B cell (primary cell): ENCODE measurements around the gene RASGRP2. TPM values are rescaled to one million over a fixed set of nuclear protein-coding genes. Genes with fewer than 3 reads are reported as not detected.
"Not testable (repeated sequence)": the region's sequence is repeated elsewhere in the genome, so short reads cannot be mapped to it uniquely, and the experiment has no call there.

ENCODE experiments used
- ATAC-seq: fragments of 200-7000 bp; cut with Tn5 transposase; one replicate; pipeline ENCODE4 v1.10.0; 2021; ENCODE audit warnings: low read depth, mild to moderate bottlenecking, moderate number of reproducible peaks, moderate library complexity
- CTCF ChIA-PET: fragments of 350-600 bp; sonication (Branson Sonifier 250); formaldehyde crosslinking; loops from one replicate; lab custom pipeline; 2021; ENCODE audit warnings: antibody characterized with exemption, inconsistent platforms; lab: Charles Lee
- POLR2A ChIA-PET: fragments of 350-600 bp; sonication (Branson Sonifier 250); formaldehyde crosslinking; loops from one replicate; lab custom pipeline; 2021; ENCODE audit warnings: antibody characterized with exemption; lab: Charles Lee
- DNase-seq: peaks from one replicate; pipeline ENCODE4 v3.0.0; 2013
- H2AFZ ChIP-seq: 2 replicates; pipeline ENCODE4 v1.6.1; 2012; ENCODE audit warnings: mild to moderate bottlenecking, low read depth, low read length; ENCODE audit not compliant: insufficient read depth, poor library complexity, severe bottlenecking
- H3K27ac ChIP-seq, 2 donors: 1 replicate in 1 of 2; 2 replicates in 1 of 2; pipeline ENCODE4 v1.5.1; 2012 to 2013; ENCODE audit warnings: low read length in 2 of 2, mild to moderate bottlenecking in 2 of 2, moderate library complexity in 1 of 2
- H3K27me3 ChIP-seq, 4 experiments: fragments of 200-600 bp in 1 of 4; sonication (generic) in 1 of 4; replicated peaks in 1 of 4; 1 replicate in 2 of 4; 2 replicates in 2 of 4; pipeline versions ENCODE4 v1.6.1 to v1.7.0; 2013 to 2016; ENCODE audit warnings: low read length in 3 of 4, mild to moderate bottlenecking in 2 of 4, mixed read lengths in 1 of 4, moderate library complexity in 1 of 4; ENCODE audit not compliant: insufficient read depth in 4 of 4, control insufficient read depth in 3 of 4; ENCODE audit errors: control extremely low read depth in 1 of 4
- H3K36me3 ChIP-seq, 2 experiments: replicated peaks in 1 of 2; 1 replicate in 1 of 2; 2 replicates in 1 of 2; pipeline versions ENCODE4 v1.6.1 to v1.7.1; 2013; ENCODE audit warnings: low read length in 1 of 2; ENCODE audit not compliant: insufficient read depth in 2 of 2, control insufficient read depth in 1 of 2; ENCODE audit errors: control extremely low read depth in 1 of 2, extremely low read depth in 1 of 2
- H3K4me1 ChIP-seq, 2 donors: fragments of 200-600 bp in 1 of 2; sonication (generic) in 1 of 2; 1 replicate in 1 of 2; 2 replicates in 1 of 2; pipeline versions ENCODE4 v1.5.1 to v1.6.1; 2013 to 2017; ENCODE audit warnings: low read length in 2 of 2; ENCODE audit not compliant: control insufficient read depth in 2 of 2, insufficient read depth in 2 of 2
- H3K4me2 ChIP-seq: replicated peaks from 2 replicates; pipeline ENCODE3; 2012; ENCODE audit warnings: mild to moderate bottlenecking, low read depth, low read length; ENCODE audit not compliant: poor library complexity, severe bottlenecking
- H3K4me3 ChIP-seq, 5 experiments: fragments of 200-600 bp in 1 of 5; sonication (generic) in 1 of 5; 1 replicate in 3 of 5; 2 replicates in 2 of 5; pipeline versions ENCODE4 v1.5.1 to v1.7.0; 2011 to 2016; ENCODE audit warnings: low read length in 4 of 5, mild to moderate bottlenecking in 4 of 5, low read depth in 2 of 5, control low read depth in 1 of 5, moderate library complexity in 1 of 5; ENCODE audit not compliant: insufficient read depth in 1 of 5; ENCODE audit errors: control extremely low read depth in 1 of 5, extremely low read depth in 1 of 5
- H3K79me2 ChIP-seq: fragments of 200-600 bp; sonication (generic); one replicate; pipeline ENCODE4 v1.6.0; 2016; ENCODE audit warnings: low read length; ENCODE audit not compliant: control insufficient read depth, insufficient read depth
- H3K9ac ChIP-seq: fragments of 200-600 bp; sonication (generic); 2 replicates; pipeline ENCODE4 v1.6.1; 2017; ENCODE audit warnings: mild to moderate bottlenecking, low read length, moderate library complexity
- H3K9me3 ChIP-seq, 3 donors: one replicate each; pipeline versions ENCODE4 v1.6.1 to v1.7.1; 2013; ENCODE audit warnings: low read length in 2 of 3; ENCODE audit not compliant: control insufficient read depth in 2 of 3, insufficient read depth in 1 of 3; ENCODE audit errors: control extremely low read depth in 1 of 3
- H4K20me1 ChIP-seq: 2 replicates; pipeline ENCODE4 v1.6.0; 2012; ENCODE audit warnings: mild to moderate bottlenecking, low read length; ENCODE audit not compliant: insufficient read depth, control insufficient read depth, poor library complexity, severe bottlenecking
- H3K27ac Mint-ChIP-seq: one replicate; pipeline ENCODE4 v1.8.0; 2021; ENCODE audit warnings: mixed read lengths
- H3K27me3 Mint-ChIP-seq: one replicate; pipeline ENCODE4 v1.8.0; 2021; ENCODE audit warnings: mixed read lengths
- H3K4me1 Mint-ChIP-seq: one replicate; pipeline ENCODE4 v1.8.0; 2021; ENCODE audit warnings: mixed read lengths
- H3K4me3 Mint-ChIP-seq: one replicate; pipeline ENCODE4 v1.8.0; 2021; ENCODE audit warnings: mixed read lengths
- H3K9me3 Mint-ChIP-seq: one replicate; pipeline ENCODE4 v1.8.0; 2022; ENCODE audit warnings: mixed read lengths; ENCODE audit not compliant: insufficient read depth
- EZH2 ChIP-seq: IDR thresholded peaks from 2 replicates; pipeline ENCODE4 v1.6.1; 2012; ENCODE audit warnings: borderline replicate concordance, low read depth, mild to moderate bottlenecking, moderate library complexity, low read length; ENCODE audit not compliant: insufficient read depth, poor library complexity, severe bottlenecking
- WGBS: methylation state at CpG from one replicate; pipeline ENCODE4 v1.1.5; 2013; ENCODE audit warnings: missing lambda C conversion rate; ENCODE audit not compliant: insufficient coverage; 5-methylcytosine and 5-hydroxymethylcytosine counted together
- intact Hi-C: fragments of 100-400 bp; cut with micrococcal nuclease; formaldehyde crosslinking; loops from one replicate; pipeline ENCODE4 v1.10.0; 2022
- polyA plus RNA-seq: library from polyadenylated mRNA; depleted of rRNA; stranded (reverse); fragments of >200 nt; gene quantifications from 2 replicates; pipeline ENCODE4 v1.2.3, GENCODE V29; 2012
- total RNA-seq, 2 donors: library from RNA; stranded (reverse); fragments of 120-200 nt in 1 of 2; gene quantifications; 1 replicate in 1 of 2; 2 replicates in 1 of 2; pipeline versions ENCODE4 v1.2.3 to v1.2.4, GENCODE V29; 2013 to 2022
- TF ChIP-seq, protein P1 (sequence below): fragments of 200-600 bp; IDR thresholded peaks from one replicate; pipeline ENCODE4 v1.8.0; 2022; ENCODE audit warnings: antibody characterized with exemption, mild to moderate bottlenecking

Gene RASGRP2
- total and polyA plus RNA-seq, 2 donors (not counting 1 experiment from before 2014, with no cell fraction given): 628 to 1,139 TPM

GRCh38 chr11:64703048-64703447 lies 40.9 kb downstream of the RASGRP2 start:
- POLR2A ChIA-PET: interaction anchor here (1.2 kb wide), 2 partner anchors 11 to 23 kb away, joined by 3 read pairs; no protein-coding TSS in a partner anchor
- H3K27me3 Mint-ChIP-seq: peaks cover 41% of the 10 kb centered on the region
- CTCF ChIA-PET: interaction anchor here (0.7 to 3.8 kb wide), 4 partner anchors 14 to 296 kb away, joined by 3 to 44 read pairs (median 3); no protein-coding TSS in a partner anchor

DNA sequence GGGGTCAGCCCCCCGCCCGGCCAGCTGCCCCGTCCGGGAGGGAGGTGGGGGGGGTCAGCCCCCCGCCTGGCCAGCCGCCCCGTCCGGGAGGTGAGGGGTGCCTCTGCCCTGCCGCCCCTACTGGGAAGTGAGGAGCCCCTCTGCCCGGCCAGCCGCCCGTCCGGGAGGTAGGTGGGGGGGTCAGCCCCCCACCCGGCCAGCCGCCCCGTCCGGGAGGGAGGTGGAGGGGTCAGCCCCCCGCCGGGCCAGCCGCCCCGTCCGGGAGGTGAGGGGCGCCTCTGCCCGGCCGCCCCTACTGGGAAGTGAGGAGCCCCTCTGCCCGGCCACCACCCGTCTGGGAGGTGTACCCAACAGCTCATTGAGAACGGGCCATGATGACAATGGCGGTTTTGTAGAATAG lies 42.0 kb downstream of the RASGRP2 start:
- H3K27me3 ChIP-seq, H3K79me2 ChIP-seq, H3K4me3 ChIP-seq, H4K20me1 ChIP-seq, CTCF ChIA-PET, intact Hi-C loops, DNase-seq, H3K27ac ChIP-seq, H3K4me3 Mint-ChIP-seq, H3K27ac Mint-ChIP-seq, H3K36me3 ChIP-seq, H3K9me3 ChIP-seq, H3K4me1 Mint-ChIP-seq, H3K4me2 ChIP-seq, H2AFZ ChIP-seq, ATAC-seq, H3K9me3 Mint-ChIP-seq, H3K4me1 ChIP-seq, POLR2A ChIA-PET, H3K9ac ChIP-seq: not testable (repeated sequence)
- 91% methylated on average over 7 of the region's 29 CpGs for WGBS
- peaks cover 36% of the 10 kb centered on the region for H3K27me3 Mint-ChIP-seq

More at GRCh38 chr11:64703048-64703447, 40.9 kb downstream of the RASGRP2 start:
- DNase-seq (no peak), ATAC-seq (no peak)
- H2AFZ ChIP-seq: no peak overlapping the region
- no peak overlapping the region for H3K9ac ChIP-seq
- H3K4me1 ChIP-seq: no peaks in the 10 kb centered on the region
- Mint-ChIP-seq H3K4me3 (no peak overlapping the region), H3K27ac (no peak overlapping the region), H3K4me1 (no peaks in the 10 kb centered on the region), H3K9me3 (no peaks in the 10 kb centered on the region)
- H3K4me2 ChIP-seq: no peak overlapping the region
- TF ChIP-seq, protein P1, sequence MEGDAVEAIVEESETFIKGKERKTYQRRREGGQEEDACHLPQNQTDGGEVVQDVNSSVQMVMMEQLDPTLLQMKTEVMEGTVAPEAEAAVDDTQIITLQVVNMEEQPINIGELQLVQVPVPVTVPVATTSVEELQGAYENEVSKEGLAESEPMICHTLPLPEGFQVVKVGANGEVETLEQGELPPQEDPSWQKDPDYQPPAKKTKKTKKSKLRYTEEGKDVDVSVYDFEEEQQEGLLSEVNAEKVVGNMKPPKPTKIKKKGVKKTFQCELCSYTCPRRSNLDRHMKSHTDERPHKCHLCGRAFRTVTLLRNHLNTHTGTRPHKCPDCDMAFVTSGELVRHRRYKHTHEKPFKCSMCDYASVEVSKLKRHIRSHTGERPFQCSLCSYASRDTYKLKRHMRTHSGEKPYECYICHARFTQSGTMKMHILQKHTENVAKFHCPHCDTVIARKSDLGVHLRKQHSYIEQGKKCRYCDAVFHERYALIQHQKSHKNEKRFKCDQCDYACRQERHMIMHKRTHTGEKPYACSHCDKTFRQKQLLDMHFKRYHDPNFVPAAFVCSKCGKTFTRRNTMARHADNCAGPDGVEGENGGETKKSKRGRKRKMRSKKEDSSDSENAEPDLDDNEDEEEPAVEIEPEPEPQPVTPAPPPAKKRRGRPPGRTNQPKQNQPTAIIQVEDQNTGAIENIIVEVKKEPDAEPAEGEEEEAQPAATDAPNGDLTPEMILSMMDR: no peak
- no peak for TF ChIP-seq EZH2
- 89% methylated on average over 2 of the region's 2 CpGs for WGBS
- H3K4me3 ChIP-seq: no peak overlapping the region
- no peaks in the 10 kb centered on the region for H3K79me2 ChIP-seq
- H3K27ac ChIP-seq: no peak overlapping the region
- H3K9me3 ChIP-seq: no peaks in the 10 kb centered on the region
- H3K36me3 ChIP-seq: no peaks in the 10 kb centered on the region
- intact Hi-C loops: no loop called here
- no peaks in the 10 kb centered on the region for H4K20me1 ChIP-seq
- H3K27me3 ChIP-seq: peaks cover 0 to 11% (median 5%) of the 10 kb centered on the region in 4 experiments
